Frontal cortex (tissue), 1 donor: Measurements from ENCODE around the gene ATP11B. TPM values are rescaled to one million over a fixed set of nuclear protein-coding genes. Genes with fewer than 3 reads are reported as not detected.

Source experiments
- total RNA-seq: library from RNA; depleted of rRNA; stranded (reverse); fragments of >200 nt; gene quantifications from one replicate; pipeline ENCODE4 v1.2.3, GENCODE V29; 2014

ATP11B gene
- total RNA-seq, 1 donor from 2014 or later: 94.6 TPM

Other genes starting within 250 kb of the ATP11B start
- gene DCUN1D1, start 187.0 kb downstream of the ATP11B start, total RNA-seq: 60.3 TPM